ENCODE measurements around the gene SORL1-AS1.

GRCh38 chr11:121441521-121441920 lies 11.2 kb downstream of the SORL1-AS1 start:
- TF ChIP-seq, protein P1, sequence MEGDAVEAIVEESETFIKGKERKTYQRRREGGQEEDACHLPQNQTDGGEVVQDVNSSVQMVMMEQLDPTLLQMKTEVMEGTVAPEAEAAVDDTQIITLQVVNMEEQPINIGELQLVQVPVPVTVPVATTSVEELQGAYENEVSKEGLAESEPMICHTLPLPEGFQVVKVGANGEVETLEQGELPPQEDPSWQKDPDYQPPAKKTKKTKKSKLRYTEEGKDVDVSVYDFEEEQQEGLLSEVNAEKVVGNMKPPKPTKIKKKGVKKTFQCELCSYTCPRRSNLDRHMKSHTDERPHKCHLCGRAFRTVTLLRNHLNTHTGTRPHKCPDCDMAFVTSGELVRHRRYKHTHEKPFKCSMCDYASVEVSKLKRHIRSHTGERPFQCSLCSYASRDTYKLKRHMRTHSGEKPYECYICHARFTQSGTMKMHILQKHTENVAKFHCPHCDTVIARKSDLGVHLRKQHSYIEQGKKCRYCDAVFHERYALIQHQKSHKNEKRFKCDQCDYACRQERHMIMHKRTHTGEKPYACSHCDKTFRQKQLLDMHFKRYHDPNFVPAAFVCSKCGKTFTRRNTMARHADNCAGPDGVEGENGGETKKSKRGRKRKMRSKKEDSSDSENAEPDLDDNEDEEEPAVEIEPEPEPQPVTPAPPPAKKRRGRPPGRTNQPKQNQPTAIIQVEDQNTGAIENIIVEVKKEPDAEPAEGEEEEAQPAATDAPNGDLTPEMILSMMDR (IDR thresholded peaks at IDR 0.05 in 8 of 11, conservative IDR thresholded peaks at IDR 0.05 in 3 of 11) = no peak
- TF ChIP-seq POLR2AphosphoS5 (IDR thresholded peaks at IDR 0.05) (no peak), POLR2A (IDR thresholded peaks at IDR 0.05) (no peak)
